Endothelial cell of umbilical vein (primary cell): ENCODE data around the gene ELAC1. TPM values are rescaled to one million over a fixed set of nuclear protein-coding genes. Genes with fewer than 3 reads are reported as not detected.

Experiments used
- BruUV-seq: library from RNA; stranded (reverse); fragments of 400-500 nt; replicated peaks from 2 replicates; lab custom pipeline; 2021; lab: Mats Ljungman, UMichigan
- CTCF ChIA-PET: fragments of 300-600, 350-600 bp; sonication (Branson Sonifier 250); formaldehyde crosslinking; loops from one replicate; lab custom pipeline; 2021; ENCODE audit warnings: antibody characterized with exemption, inconsistent platforms; lab: Charles Lee
- POLR2A ChIA-PET: fragments of 300-600, 350-600 bp; sonication (Branson Sonifier 250); formaldehyde crosslinking; loops from one replicate; lab custom pipeline; 2021; ENCODE audit warnings: antibody characterized with exemption, inconsistent platforms; lab: Charles Lee
- DNase-seq: peaks from one replicate; pipeline ENCODE4 v3.0.0-alpha.2; 2011; ENCODE audit warnings: low read depth, low spot score
- FAIRE-seq: peaks from 2 replicates; lab custom pipeline; 2011; peaks lifted over from hg19 to GRCh38; lab: Jason Lieb, UNC
- H2AFZ ChIP-seq: 2 replicates; pipeline ENCODE4 v1.6.0; 2012; ENCODE audit warnings: low read depth, low read length, control low read depth, inconsistent platforms
- H3K27ac ChIP-seq: 2 replicates; pipeline ENCODE4 v1.5.1; 2011; ENCODE audit warnings: low read depth, mild to moderate bottlenecking, control low read depth, low read length, moderate library complexity; ENCODE audit not compliant: insufficient read depth
- H3K27me3 ChIP-seq, 2 experiments: 2 replicates each; pipeline versions ENCODE4 v1.6.0 to v1.6.1; 2011; ENCODE audit warnings: low read length in 2 of 2, mixed read lengths in 1 of 2; ENCODE audit not compliant: control insufficient read depth in 2 of 2, insufficient read depth in 2 of 2
- H3K36me3 ChIP-seq, 2 experiments: 2 replicates in 1 of 2; 3 replicates in 1 of 2; pipeline ENCODE4 v1.5.1; 2011; ENCODE audit warnings: low read length in 2 of 2, mild to moderate bottlenecking in 1 of 2, moderate library complexity in 1 of 2; ENCODE audit not compliant: control insufficient read depth in 2 of 2, insufficient read depth in 2 of 2; ENCODE audit errors: extremely low read depth in 1 of 2
- H3K4me1 ChIP-seq: 3 replicates; pipeline ENCODE4 v1.5.1; 2011; ENCODE audit warnings: mild to moderate bottlenecking, low read length; ENCODE audit not compliant: control insufficient read depth, insufficient read depth; ENCODE audit errors: extremely low read depth
- H3K4me2 ChIP-seq: 2 replicates; pipeline ENCODE4 v1.6.1; 2011; ENCODE audit warnings: low read length, control low read depth, mixed read lengths; ENCODE audit not compliant: insufficient read depth
- H3K4me3 ChIP-seq, 3 experiments: fragments of 200-600 bp in 1 of 3; sonication (generic), shearing (Covaris generic) in 1 of 3; replicated peaks in 1 of 3; 2 replicates each; pipeline ENCODE4 v1.5.1; 2011 to 2016; ENCODE audit warnings: control low read depth in 3 of 3, low read length in 3 of 3, mild to moderate bottlenecking in 2 of 3, inconsistent platforms in 1 of 3, low read depth in 1 of 3, moderate library complexity in 1 of 3; ENCODE audit not compliant: insufficient read depth in 1 of 3
- H3K79me2 ChIP-seq: 2 replicates; pipeline ENCODE4 v1.6.0; 2012; ENCODE audit warnings: low read length, inconsistent platforms; ENCODE audit not compliant: control insufficient read depth, insufficient read depth
- H3K9ac ChIP-seq: replicated peaks from 2 replicates; pipeline ENCODE3; 2011; ENCODE audit warnings: low read length, control low read depth; ENCODE audit not compliant: insufficient read depth; ENCODE audit errors: extremely low read depth
- H3K9me1 ChIP-seq: replicated peaks from 3 replicates; pipeline ENCODE4 v1.6.0; 2011; ENCODE audit warnings: mild to moderate bottlenecking, low read length; ENCODE audit not compliant: control insufficient read depth, insufficient read depth; ENCODE audit errors: extremely low read depth
- H3K9me3 ChIP-seq: replicated peaks from 2 replicates; pipeline ENCODE4 v1.5.1; 2012; ENCODE audit warnings: low read length, inconsistent platforms; ENCODE audit not compliant: control insufficient read depth, insufficient read depth
- H4K20me1 ChIP-seq: replicated peaks from 2 replicates; pipeline ENCODE3; 2011; ENCODE audit warnings: mild to moderate bottlenecking, low read length; ENCODE audit not compliant: control insufficient read depth, insufficient read depth; ENCODE audit errors: extremely low read depth
- CTCF ChIP-seq, 2 donors: IDR thresholded peaks; 1 replicate in 1 of 2; 2 replicates in 1 of 2; pipeline ENCODE4 v1.5.1; 2011; ENCODE audit warnings: low read length in 2 of 2, mild to moderate bottlenecking in 2 of 2, moderate library complexity in 2 of 2, control low read depth in 1 of 2, inconsistent platforms in 1 of 2, low read depth in 1 of 2; ENCODE audit not compliant: insufficient read depth in 1 of 2; ENCODE audit errors: extremely low read depth in 1 of 2
- EZH2 ChIP-seq: IDR thresholded peaks from 2 replicates; pipeline ENCODE4 v1.6.1; 2012; ENCODE audit warnings: borderline replicate concordance, low read depth, mild to moderate bottlenecking, moderate library complexity, low read length, inconsistent platforms; ENCODE audit not compliant: severe bottlenecking
- FOS ChIP-seq: IDR thresholded peaks from 2 replicates; pipeline ENCODE4 v1.6.1; 2011; ENCODE audit warnings: mild to moderate bottlenecking, low read length, moderate library complexity, borderline replicate concordance; ENCODE audit not compliant: insufficient read depth
- GATA2 ChIP-seq: IDR thresholded peaks from 2 replicates; pipeline ENCODE4 v1.7.0; 2011; ENCODE audit warnings: low read depth, mild to moderate bottlenecking, moderate library complexity, mixed read lengths, low read length; ENCODE audit not compliant: insufficient read length, insufficient read depth
- JUN ChIP-seq: IDR thresholded peaks from 2 replicates; pipeline ENCODE4 v1.6.1; 2011; ENCODE audit warnings: borderline replicate concordance, low read depth; ENCODE audit not compliant: insufficient read length, insufficient read depth
- MAX ChIP-seq: IDR thresholded peaks from 2 replicates; pipeline ENCODE4 v1.6.1; 2011; ENCODE audit not compliant: insufficient read depth, insufficient read length
- MYC ChIP-seq: IDR thresholded peaks from one replicate; pipeline ENCODE4 v1.6.1; 2011; ENCODE audit warnings: mild to moderate bottlenecking, low read depth, low read length
- POLR2A ChIP-seq: IDR thresholded peaks from 2 replicates; pipeline ENCODE4 v1.6.1; 2012; ENCODE audit warnings: low read depth, mild to moderate bottlenecking, control low read depth, low read length
- POLR2AphosphoS5 ChIP-seq: IDR thresholded peaks from 2 replicates; pipeline ENCODE4 v1.6.1; 2012; ENCODE audit warnings: low read depth, mild to moderate bottlenecking, control low read depth, low read length, moderate library complexity; ENCODE audit not compliant: insufficient read depth
- dilution Hi-C: fragments of 300-500 bp; cut with MboI; formaldehyde crosslinking; loops from one replicate; pipeline ENCODE4 v1.15.0; 2019; ENCODE audit warnings: low sequenced_read_pairs; ENCODE audit not compliant: extremely low pct_ligation_motif_present
- intact Hi-C: fragments of 100-400 bp; cut with micrococcal nuclease; formaldehyde crosslinking; loops from one replicate; pipeline ENCODE4 v1.10.0; 2022
- polyA plus RNA-seq, 4 experiments: library from polyadenylated mRNA; depleted of rRNA in 3 of 4; stranded (reverse) in 3 of 4; unstranded in 1 of 4; fragments of >200 nt; gene quantifications; 2 replicates each; pipeline versions ENCODE4 v1.2.1 to v1.2.3, GENCODE V29; 2011 to 2012; ENCODE audit warnings: missing spikeins in 1 of 4
- total RNA-seq: library from RNA; stranded (reverse); gene quantifications from 2 replicates; pipeline ENCODE4 v1.2.3, GENCODE V29; 2021

Gene ELAC1
- total and polyA plus RNA-seq, 2 donors (not counting 3 experiments of a cell fraction or from before 2014, with no cell fraction given), result 3.6 to 7.6 TPM

- CTCF ChIA-PET, result no interaction called here
- dilution Hi-C loops (no loop called here), intact Hi-C loops (no loop called here)
- Histone ChIP-seq H2AFZ (no peak overlapping the region), H3K36me3 (no peaks in the 10 kb centered on the region), H3K27ac (no peak overlapping the region), H3K4me1 (no peaks in the 10 kb centered on the region), H3K27me3 (no peaks in the 10 kb centered on the region), H3K4me3 (no peak overlapping the region), H3K9me3 (no peaks in the 10 kb centered on the region), H3K4me2 (no peak overlapping the region), H4K20me1 (no peaks in the 10 kb centered on the region), H3K9me1 (no peaks in the 10 kb centered on the region), H3K9ac (no peak overlapping the region), H3K79me2 (no peaks in the 10 kb centered on the region)
- no peak for TF ChIP-seq MYC
- no peak for TF ChIP-seq JUN
- no peak for TF ChIP-seq CTCF (IDR thresholded peaks at IDR 0.05; ENCODE audit: extremely low read depth in 1 of 2, insufficient read depth in 1 of 2, low read depth in 1 of 2, low read length in 2 of 2)
- TF ChIP-seq POLR2A, result no peak
- TF ChIP-seq MAX, result no peak
- TF ChIP-seq POLR2AphosphoS5, result no peak
- no peak for TF ChIP-seq EZH2
- no peak for TF ChIP-seq FOS
- TF ChIP-seq GATA2, result no peak
- POLR2A ChIA-PET, result no interaction called here
- no peak for DNase-seq
- FAIRE-seq, result no peak
- BruUV-seq, result no TSS peak
These were observed 33.2 kb upstream of the ELAC1 start for GRCh38 chr18:50934545-50935211.
